Nephron progenitor cell (in vitro differentiated cells): Measurements from ENCODE around the gene COL25A1.

Experiments
- DNase-seq: peaks from one replicate; pipeline ENCODE4 v3.0.0; 2021
- H3K27ac Mint-ChIP-seq: 2 replicates; pipeline ENCODE4 v1.8.0; 2021; ENCODE audit warnings: mild to moderate bottlenecking, moderate library complexity, mixed read lengths
- H3K27me3 Mint-ChIP-seq: 2 replicates; pipeline ENCODE4 v1.8.0; 2021; ENCODE audit warnings: mild to moderate bottlenecking, low read depth, mixed read lengths; ENCODE audit not compliant: poor library complexity
- H3K36me3 Mint-ChIP-seq: 2 replicates; pipeline ENCODE4 v1.8.0; 2021; ENCODE audit warnings: low read depth, mixed read lengths
- H3K4me1 Mint-ChIP-seq: 2 replicates; pipeline ENCODE4 v1.8.0; 2021; ENCODE audit warnings: mixed read lengths
- H3K4me3 Mint-ChIP-seq: 2 replicates; pipeline ENCODE4 v1.8.0; 2021; ENCODE audit warnings: mild to moderate bottlenecking, moderate library complexity, mixed read lengths
- H3K9me3 Mint-ChIP-seq: 2 replicates; pipeline ENCODE4 v1.8.0; 2021; ENCODE audit warnings: mild to moderate bottlenecking, moderate library complexity, mixed read lengths
- CTCF ChIP-seq: fragments of 200-600 bp; sonication (generic); IDR thresholded peaks from 2 replicates; pipeline ENCODE4 v1.5.0; 2021; ENCODE audit warnings: antibody characterized with exemption

The COL25A1 gene

GRCh38 chr4:109163493-109163892, 139.0 kb downstream of the COL25A1 start:
- H3K27ac Mint-ChIP-seq, result no peak overlapping the region

GRCh38 chr4:109162759-109163158, 139.7 kb downstream of the COL25A1 start:
- DNase-seq, result no peak
- Mint-ChIP-seq H3K27ac (peak overlapping the region; percentile 66), H3K4me1 (peaks cover 39% of the 10 kb centered on the region), H3K4me3 (no peak overlapping the region), H3K9me3 (no peaks in the 10 kb centered on the region), H3K36me3 (no peaks in the 10 kb centered on the region), H3K27me3 (no peaks in the 10 kb centered on the region)
- TF ChIP-seq CTCF, result no peak

More at GRCh38 chr4:109163493-109163892, 139.0 kb downstream of the COL25A1 start:
- Mint-ChIP-seq H3K4me3 (no peak overlapping the region), H3K27me3 (no peaks in the 10 kb centered on the region), H3K9me3 (no peaks in the 10 kb centered on the region), H3K4me1 (peaks cover 39% of the 10 kb centered on the region), H3K36me3 (no peaks in the 10 kb centered on the region)
- no peak for DNase-seq
- no peak for TF ChIP-seq CTCF

- peak; percentile 5 for DNase-seq
- no peak for TF ChIP-seq CTCF
- H3K4me3 Mint-ChIP-seq, result no peak overlapping the region
- H3K36me3 Mint-ChIP-seq, result no peaks in the 10 kb centered on the region
- peaks cover 51% of the 10 kb centered on the region for H3K4me1 Mint-ChIP-seq
- H3K27ac Mint-ChIP-seq, result no peak overlapping the region
- H3K9me3 Mint-ChIP-seq, result no peaks in the 10 kb centered on the region
- H3K27me3 Mint-ChIP-seq, result no peaks in the 10 kb centered on the region
These were observed 142.0 kb downstream of the COL25A1 start for GRCh38 chr4:109160494-109160893.

- Mint-ChIP-seq H3K27ac (no peak overlapping the region), H3K9me3 (no peaks in the 10 kb centered on the region), H3K36me3 (no peaks in the 10 kb centered on the region), H3K4me1 (peaks cover 62% of the 10 kb centered on the region), H3K4me3 (no peak overlapping the region), H3K27me3 (no peaks in the 10 kb centered on the region)
- TF ChIP-seq CTCF, result no peak
- DNase-seq, result no peak
These were observed 144.8 kb downstream of the COL25A1 start for GRCh38 chr4:109157696-109158095.

GRCh38 chr4:109157205-109157604, 145.3 kb downstream of the COL25A1 start:
- Mint-ChIP-seq H3K4me1 (peaks cover 60% of the 10 kb centered on the region), H3K27ac (no peak overlapping the region), H3K27me3 (no peaks in the 10 kb centered on the region), H3K9me3 (no peaks in the 10 kb centered on the region), H3K4me3 (no peak overlapping the region), H3K36me3 (no peaks in the 10 kb centered on the region)
- TF ChIP-seq CTCF, result no peak
- no peak for DNase-seq

GRCh38 chr4:109156356-109156755, 146.1 kb downstream of the COL25A1 start:
- H3K27me3 Mint-ChIP-seq, result no peaks in the 10 kb centered on the region
- H3K27ac Mint-ChIP-seq, result no peak overlapping the region
- no peaks in the 10 kb centered on the region for H3K9me3 Mint-ChIP-seq
- peaks cover 54% of the 10 kb centered on the region for H3K4me1 Mint-ChIP-seq
- no peak overlapping the region for H3K4me3 Mint-ChIP-seq
- TF ChIP-seq CTCF, result no peak
- H3K36me3 Mint-ChIP-seq, result no peaks in the 10 kb centered on the region
- DNase-seq, result no peak
